K562 (cell line): Measurements from ENCODE around the gene HCCS. TPM values are rescaled to one million over a fixed set of nuclear protein-coding genes. Genes with fewer than 3 reads are reported as not detected.

Experiments used
- ATAC-seq: fragments of 200-7000 bp; cut with Tn5 transposase; 3 replicates; pipeline ENCODE4 v1.9.1; 2020; ENCODE audit warnings: moderate library complexity
- BruUV-seq: library from RNA; stranded (reverse); fragments of 400-500 nt; replicated peaks from 2 replicates; lab custom pipeline; 2021; lab: Mats Ljungman, UMichigan
- CTCF ChIA-PET: fragments of 300-600 bp; formaldehyde crosslinking; extraction: SDS; loops from one replicate; lab custom pipeline; 2021; ENCODE audit warnings: low intra/inter-chr PET ratio; lab: Yijun Ruan, JAX
- POLR2A ChIA-PET: fragments of 300-600, 350-650 bp; sonication (Branson Sonifier 250); formaldehyde crosslinking; extraction: SDS; loops from one replicate; lab custom pipeline; 2021; ENCODE audit warnings: antibody characterized with exemption, inconsistent platforms; lab: Yijun Ruan, JAX
- DNase-seq, 4 experiments: peaks; one replicate each; pipeline versions ENCODE4 v3.0.0 to v3.0.0-alpha.2; 2011 to 2018; ENCODE audit warnings: low spot score in 3 of 4, mixed read lengths in 3 of 4; ENCODE audit errors: extremely low read depth in 1 of 4
- FAIRE-seq: peaks from 2 replicates; lab custom pipeline; 2011; peaks lifted over from hg19 to GRCh38; lab: Jason Lieb, UNC
- H2AFZ ChIP-seq: 2 replicates; pipeline ENCODE4 v1.6.0; 2011; ENCODE audit warnings: low read depth, low read length, control low read depth, inconsistent platforms
- H3K27ac ChIP-seq: fragments of 200-600 bp; 3 replicates; pipeline ENCODE4 v1.8.0; 2011; ENCODE audit warnings: low read depth, mild to moderate bottlenecking, control low read depth, inconsistent platforms, low read length, moderate library complexity, mixed read lengths; ENCODE audit errors: extremely low read depth
- H3K27me3 ChIP-seq, 2 experiments: fragments of 300-600 bp in 1 of 2; 2 replicates in 1 of 2; 3 replicates in 1 of 2; pipeline versions ENCODE4 v1.6.0 to v1.8.0; 2011; ENCODE audit warnings: inconsistent platforms in 2 of 2, low read length in 2 of 2, mild to moderate bottlenecking in 1 of 2, mixed read lengths in 1 of 2, moderate library complexity in 1 of 2; ENCODE audit not compliant: control insufficient read depth in 2 of 2, insufficient read depth in 2 of 2
- H3K36me3 ChIP-seq: fragments of 300-600 bp; 3 replicates; pipeline ENCODE4 v1.8.0; 2011; ENCODE audit warnings: mild to moderate bottlenecking, low read length, inconsistent platforms; ENCODE audit not compliant: control insufficient read depth, insufficient read depth
- H3K4me1 ChIP-seq, 2 experiments: fragments of 200-600 bp in 1 of 2; replicated peaks in 1 of 2; 2 replicates in 1 of 2; 3 replicates in 1 of 2; pipeline versions ENCODE4 v1.5.1 to v1.8.0; 2011; ENCODE audit warnings: inconsistent platforms in 2 of 2, low read length in 2 of 2, mild to moderate bottlenecking in 1 of 2, mixed read lengths in 1 of 2, moderate library complexity in 1 of 2; ENCODE audit not compliant: control insufficient read depth in 2 of 2, insufficient read depth in 2 of 2
- H3K4me2 ChIP-seq: 2 replicates; pipeline ENCODE4 v1.6.1; 2011; ENCODE audit warnings: low read length, control low read depth, inconsistent platforms, mixed read lengths; ENCODE audit not compliant: insufficient read depth
- H3K4me3 ChIP-seq: fragments of 200-600 bp; sonication (generic), shearing (Covaris generic); 2 replicates; pipeline ENCODE4 v1.5.1; 2016; ENCODE audit warnings: control low read depth, inconsistent platforms
- H3K79me2 ChIP-seq: fragments of 200-600 bp; 3 replicates; pipeline ENCODE4 v1.8.0; 2011; ENCODE audit warnings: low read length, inconsistent platforms; ENCODE audit not compliant: control insufficient read depth, insufficient read depth
- H3K9ac ChIP-seq, 2 experiments: 2 replicates each; pipeline versions ENCODE4 v1.6.0 to v1.6.1; 2011; ENCODE audit warnings: low read depth in 2 of 2, low read length in 2 of 2, control low read depth in 1 of 2, inconsistent platforms in 1 of 2, mild to moderate bottlenecking in 1 of 2, mixed read lengths in 1 of 2; ENCODE audit not compliant: insufficient read depth in 1 of 2
- H3K9me1 ChIP-seq: one replicate; pipeline ENCODE4 v1.6.0; 2011; ENCODE audit warnings: inconsistent platforms, mild to moderate bottlenecking, low read length, moderate library complexity; ENCODE audit not compliant: control insufficient read depth, insufficient read depth
- H3K9me3 ChIP-seq: replicated peaks from 2 replicates; pipeline ENCODE4 v1.5.1; 2011; ENCODE audit warnings: low read depth, low read length, inconsistent platforms; ENCODE audit not compliant: control insufficient read depth, insufficient read depth
- H4K20me1 ChIP-seq: replicated peaks from 2 replicates; pipeline ENCODE4 v1.6.1; 2011; ENCODE audit warnings: low read length, inconsistent platforms, mixed read lengths; ENCODE audit not compliant: control insufficient read depth, insufficient read depth
- ARNT ChIP-seq, 2 experiments: fragments of 450-650 bp; IDR thresholded peaks; 2 replicates each; pipeline ENCODE4 v1.6.1; 2016; ENCODE audit warnings: mild to moderate bottlenecking in 1 of 2
- CBX3 ChIP-seq, 2 experiments: IDR thresholded peaks; 1 replicate in 1 of 2; 2 replicates in 1 of 2; pipeline ENCODE4 v1.6.1; 2012; ENCODE audit warnings: inconsistent platforms in 2 of 2, low read length in 2 of 2, borderline replicate concordance in 1 of 2, control low read depth in 1 of 2
- CBX5 ChIP-seq: IDR thresholded peaks from 2 replicates; pipeline ENCODE4 v1.6.1; 2014; ENCODE audit warnings: low read depth, borderline replicate concordance
- CHD4 ChIP-seq: fragments of 200-600 bp; sonication (generic); IDR thresholded peaks from 3 replicates; pipeline ENCODE4 v1.6.1; 2012; ENCODE audit warnings: low read depth, mild to moderate bottlenecking, mixed read lengths, low read length, inconsistent platforms; ENCODE audit not compliant: insufficient read depth, insufficient replicate concordance, poor library complexity, severe bottlenecking
- DMBX1 ChIP-seq: fragments of 250-450 bp; sonication (Bioruptor Pico); IDR thresholded peaks from 2 replicates; pipeline ENCODE4 v1.8.0; 2022; ENCODE audit warnings: inconsistent platforms, mild to moderate bottlenecking, moderate library complexity, borderline replicate concordance
- GABPB2 ChIP-seq: fragments of 250-450 bp; sonication (Bioruptor Pico); conservative IDR thresholded peaks from 2 replicates; pipeline ENCODE4 v1.5.1; 2021; ENCODE audit warnings: mild to moderate bottlenecking
- HDAC6 ChIP-seq: IDR thresholded peaks from 2 replicates; pipeline ENCODE4 v1.6.1; 2012; ENCODE audit warnings: low read depth, mild to moderate bottlenecking, control low read depth, inconsistent platforms, low read length, moderate library complexity
- KAT8 ChIP-seq: fragments of 450-650 bp; IDR thresholded peaks from 2 replicates; pipeline ENCODE4 v1.6.1; 2016; ENCODE audit warnings: low read depth, mild to moderate bottlenecking
- KLF16 ChIP-seq: IDR thresholded peaks from 2 replicates; pipeline ENCODE4 v1.6.1; 2016; ENCODE audit warnings: antibody characterized with exemption
- MED1 ChIP-seq: sonication (generic); formaldehyde crosslinking; IDR thresholded peaks from 2 replicates; pipeline ENCODE4 v1.8.1; 2023; ENCODE audit warnings: missing genetic modification reagents, borderline replicate concordance
- NBN ChIP-seq: fragments of 450-650 bp; IDR thresholded peaks from 2 replicates; pipeline ENCODE4 v1.6.1; 2016; ENCODE audit warnings: low read depth, mild to moderate bottlenecking
- NFIX ChIP-seq: fragments of 250-450 bp; sonication (Bioruptor Pico); IDR thresholded peaks from 2 replicates; pipeline ENCODE4 v1.4.0; 2020; ENCODE audit warnings: low read depth, mild to moderate bottlenecking, moderate library complexity
- TCFL5 ChIP-seq: fragments of 250-450 bp; sonication (Bioruptor Pico); conservative IDR thresholded peaks from 2 replicates; pipeline ENCODE4 v1.6.1; 2021; ENCODE audit warnings: mild to moderate bottlenecking, moderate library complexity, matching md5 sums
- TRIM24 ChIP-seq, 2 experiments: fragments of 450-650 bp; IDR thresholded peaks; 2 replicates each; pipeline ENCODE4 v1.6.1; 2016
- TRIM28 ChIP-seq: fragments of 450-650 bp; IDR thresholded peaks from 2 replicates; pipeline ENCODE4 v1.6.1; 2017
- ZFP30 ChIP-seq: fragments of 250-450 bp; sonication (Bioruptor Pico); IDR thresholded peaks from 2 replicates; pipeline ENCODE4 v1.8.0; 2022; ENCODE audit warnings: moderate library complexity, mild to moderate bottlenecking, inconsistent platforms, borderline replicate concordance
- WGBS: fragments of 100-300 bp; shearing (Covaris generic); methylation state at CpG from one replicate; pipeline ENCODE4 v1.1.6; 2016; ENCODE audit warnings: low coverage, mixed read lengths; ENCODE audit not compliant: insufficient coverage; ENCODE audit errors: missing lambda C conversion rate; 5-methylcytosine and 5-hydroxymethylcytosine counted together
- in situ Hi-C: fragments of 300-500 bp; cut with MboI; formaldehyde crosslinking; loops from 4 replicates; pipeline ENCODE4 v1.15.0; 2018; ENCODE audit warnings: inconsistent platforms, mixed read lengths
- intact Hi-C: fragments of 100-400 bp; cut with micrococcal nuclease; formaldehyde crosslinking; loops from 2 replicates; pipeline ENCODE4 v1.14.2; 2022
- polyA plus RNA-seq, 8 experiments: library from polyadenylated mRNA; depleted of rRNA in 4 of 8; stranded (reverse) in 5 of 8; unstranded in 3 of 8; fragments of >200 nt; fragmentation: Nextera tagmentation in 2 of 8; fragmentation: Illumina TruSeq in 1 of 8; extraction: Ambion mirVana in 2 of 8; extraction: Trizol in 1 of 8; gene quantifications; 2 replicates each; pipeline versions ENCODE4 v1.2.1 to v1.2.3, GENCODE V29; 2011 to 2014; ENCODE audit warnings: inconsistent platforms in 1 of 8, missing spikeins in 1 of 8
- total RNA-seq, 7 experiments: library from RNA; depleted of rRNA in 6 of 7; stranded (reverse); fragments of >200 nt in 6 of 7; fragmentation: Illumina TruSeq in 2 of 7; extraction: Trizol in 2 of 7; gene quantifications; 2 replicates each; pipeline versions ENCODE4 v1.2.1 to v1.2.3, GENCODE V29; 2011 to 2021; ENCODE audit warnings: low replicate concordance in 1 of 7
- TF ChIP-seq, protein P1 (sequence below): IDR thresholded peaks from 2 replicates; pipeline ENCODE4 v1.6.1; 2012; ENCODE audit warnings: low read depth, low read length, improper control_type of control experiment, borderline replicate concordance
- TF ChIP-seq, protein P2 (sequence below): fragments of 450-650 bp; IDR thresholded peaks from 2 replicates; pipeline ENCODE4 v1.6.1; 2016; ENCODE audit warnings: mild to moderate bottlenecking
- TF ChIP-seq, protein P3 (sequence below): fragments of 450-650 bp; IDR thresholded peaks from 2 replicates; pipeline ENCODE4 v1.6.1; 2018; ENCODE audit warnings: mild to moderate bottlenecking, low read depth; ENCODE audit not compliant: partially characterized antibody

Gene HCCS
- total and polyA plus RNA-seq, 9 of the 15 experiments (the other 6 are each of a cell fraction or from before 2014, with no cell fraction given), result 22.9 to 81.5 (median 66.9) TPM

DNA sequence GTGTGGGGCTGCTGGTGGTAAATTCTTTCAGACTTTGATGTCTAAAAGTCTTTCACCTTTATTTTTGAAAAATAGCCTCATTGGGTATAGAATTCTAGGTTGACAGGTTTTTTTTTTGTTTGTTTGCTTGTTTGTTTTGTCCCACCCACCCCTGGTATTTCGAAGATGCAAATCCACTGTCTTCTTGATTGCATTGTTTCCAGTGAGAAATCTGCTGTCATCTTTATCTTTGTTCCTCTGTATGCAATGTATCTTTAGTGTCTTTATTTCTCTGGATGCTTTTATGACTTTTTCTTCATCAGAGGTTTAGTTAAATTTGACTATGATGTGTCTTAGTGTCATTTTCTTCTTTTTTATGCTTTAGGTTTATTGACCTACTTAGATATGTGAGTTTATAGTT lies 21.3 kb upstream of the HCCS start:
- ChIA-PET POLR2A (no interaction called here), CTCF (interaction anchor here (0.6 kb wide), 1 partner anchor 27 kb away, joined by 3 read pairs; no protein-coding TSS in a partner anchor)
- no peak for DNase-seq
- no peak for FAIRE-seq
- no TSS peak for BruUV-seq
- ATAC-seq, result no peak
- in situ Hi-C loops, result no loop called here
- H2AFZ ChIP-seq, result no peak overlapping the region
- no peak overlapping the region for H3K9ac ChIP-seq
- 79% methylated on average over 1 of the region's 1 CpG for WGBS
- intact Hi-C loops, result no loop called here
- H3K4me2 ChIP-seq, result no peak overlapping the region
- peaks cover 2% of the 10 kb centered on the region; the same call in 1 of the 2 replicates for H3K9me3 ChIP-seq
- no peaks in the 10 kb centered on the region for H3K79me2 ChIP-seq
- H3K4me1 ChIP-seq, result no peaks in the 10 kb centered on the region
- H3K27me3 ChIP-seq, result no peaks in the 10 kb centered on the region
- no peaks in the 10 kb centered on the region for H3K36me3 ChIP-seq
- no peak overlapping the region for H3K27ac ChIP-seq
- no peak overlapping the region for H3K4me3 ChIP-seq
- H4K20me1 ChIP-seq, result no peaks in the 10 kb centered on the region
- H3K9me1 ChIP-seq, result no peaks in the 10 kb centered on the region
- TF ChIP-seq CHD4 (no peak), NFIX (no peak), ZFP30 (no peak), ARNT (IDR thresholded peaks at IDR 0.05) (no peak), GABPB2 (no peak), NBN (no peak), CBX5 (0 out of 2 replicates have a peak, but pooled peaks have one; percentile 46), TCFL5 (CRISPR knock-in tag) (no peak), TRIM28 (0 out of 2 replicates have a peak, but pooled peaks have one; percentile 54), MED1 (CRISPR knock-in tag) (no peak), DMBX1 (CRISPR knock-in tag) (no peak), KAT8 (no peak), KLF16 (no peak), CBX3 (IDR thresholded peaks at IDR 0.05; ENCODE audit: borderline replicate concordance in 1 of 2, low read length in 2 of 2) (peak in 1 of 2 experiments; percentile 89; a peak in 2 of 3 replicates), TRIM24 (IDR thresholded peaks at IDR 0.05) (0 out of 4 replicates have a peak, but pooled peaks of 1 of the 2 experiments have one; percentile 16), HDAC6 (no peak)
- TF ChIP-seq, protein P1, sequence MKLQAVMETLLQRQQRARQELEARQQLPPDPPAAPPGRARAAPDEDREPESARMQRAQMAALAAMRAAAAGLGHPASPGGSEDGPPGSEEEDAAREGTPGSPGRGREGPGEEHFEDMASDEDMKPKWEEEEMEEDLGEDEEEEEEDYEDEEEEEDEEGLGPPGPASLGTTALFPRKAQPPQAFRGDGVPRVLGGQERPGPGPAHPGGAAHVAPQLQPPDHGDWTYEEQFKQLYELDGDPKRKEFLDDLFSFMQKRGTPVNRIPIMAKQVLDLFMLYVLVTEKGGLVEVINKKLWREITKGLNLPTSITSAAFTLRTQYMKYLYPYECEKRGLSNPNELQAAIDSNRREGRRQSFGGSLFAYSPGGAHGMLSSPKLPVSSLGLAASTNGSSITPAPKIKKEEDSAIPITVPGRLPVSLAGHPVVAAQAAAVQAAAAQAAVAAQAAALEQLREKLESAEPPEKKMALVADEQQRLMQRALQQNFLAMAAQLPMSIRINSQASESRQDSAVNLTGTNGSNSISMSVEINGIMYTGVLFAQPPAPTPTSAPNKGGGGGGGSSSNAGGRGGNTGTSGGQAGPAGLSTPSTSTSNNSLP, result no peak
- TF ChIP-seq, protein P2, sequence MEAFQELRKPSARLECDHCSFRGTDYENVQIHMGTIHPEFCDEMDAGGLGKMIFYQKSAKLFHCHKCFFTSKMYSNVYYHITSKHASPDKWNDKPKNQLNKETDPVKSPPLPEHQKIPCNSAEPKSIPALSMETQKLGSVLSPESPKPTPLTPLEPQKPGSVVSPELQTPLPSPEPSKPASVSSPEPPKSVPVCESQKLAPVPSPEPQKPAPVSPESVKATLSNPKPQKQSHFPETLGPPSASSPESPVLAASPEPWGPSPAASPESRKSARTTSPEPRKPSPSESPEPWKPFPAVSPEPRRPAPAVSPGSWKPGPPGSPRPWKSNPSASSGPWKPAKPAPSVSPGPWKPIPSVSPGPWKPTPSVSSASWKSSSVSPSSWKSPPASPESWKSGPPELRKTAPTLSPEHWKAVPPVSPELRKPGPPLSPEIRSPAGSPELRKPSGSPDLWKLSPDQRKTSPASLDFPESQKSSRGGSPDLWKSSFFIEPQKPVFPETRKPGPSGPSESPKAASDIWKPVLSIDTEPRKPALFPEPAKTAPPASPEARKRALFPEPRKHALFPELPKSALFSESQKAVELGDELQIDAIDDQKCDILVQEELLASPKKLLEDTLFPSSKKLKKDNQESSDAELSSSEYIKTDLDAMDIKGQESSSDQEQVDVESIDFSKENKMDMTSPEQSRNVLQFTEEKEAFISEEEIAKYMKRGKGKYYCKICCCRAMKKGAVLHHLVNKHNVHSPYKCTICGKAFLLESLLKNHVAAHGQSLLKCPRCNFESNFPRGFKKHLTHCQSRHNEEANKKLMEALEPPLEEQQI, result no peak
- TF ChIP-seq, protein P3, sequence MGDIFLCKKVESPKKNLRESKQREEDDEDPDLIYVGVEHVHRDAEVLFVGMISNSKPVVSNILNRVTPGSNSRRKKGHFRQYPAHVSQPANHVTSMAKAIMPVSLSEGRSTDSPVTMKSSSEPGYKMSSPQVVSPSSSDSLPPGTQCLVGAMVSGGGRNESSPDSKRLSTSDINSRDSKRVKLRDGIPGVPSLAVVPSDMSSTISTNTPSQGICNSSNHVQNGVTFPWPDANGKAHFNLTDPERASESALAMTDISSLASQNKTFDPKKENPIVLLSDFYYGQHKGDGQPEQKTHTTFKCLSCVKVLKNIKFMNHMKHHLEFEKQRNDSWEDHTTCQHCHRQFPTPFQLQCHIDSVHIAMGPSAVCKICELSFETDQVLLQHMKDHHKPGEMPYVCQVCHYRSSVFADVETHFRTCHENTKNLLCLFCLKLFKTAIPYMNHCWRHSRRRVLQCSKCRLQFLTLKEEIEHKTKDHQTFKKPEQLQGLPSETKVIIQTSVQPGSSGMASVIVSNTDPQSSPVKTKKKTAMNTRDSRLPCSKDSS, result peak; percentile 58
